ENCODE data around the gene YLPM1.

- TF ChIP-seq POLR2A (IDR thresholded peaks at IDR 0.05; ENCODE audit: low read depth, low read length) (no peak), POLR2AphosphoS5 (IDR thresholded peaks at IDR 0.05; ENCODE audit: low read depth, low read length) (no peak), TAF1 (IDR thresholded peaks at IDR 0.05; ENCODE audit: borderline replicate concordance, low read depth, low read length) (no peak)
Observed at GRCh38 chr14:74853581-74853980, 90.5 kb downstream of the YLPM1 start.
